Stimulated activated CD8-positive, alpha-beta memory T cell treated with anti-CD3 and anti-CD28 coated beads, Interleukin-15, amount 100 ng/mL, for 24 hours (primary cell): ENCODE data around the gene DMRTA2.

Experiments
- DNase-seq: peaks from one replicate; pipeline ENCODE4 v3.0.0-alpha.2; 2020; ENCODE audit warnings: low read depth

Gene DMRTA2

DNA sequence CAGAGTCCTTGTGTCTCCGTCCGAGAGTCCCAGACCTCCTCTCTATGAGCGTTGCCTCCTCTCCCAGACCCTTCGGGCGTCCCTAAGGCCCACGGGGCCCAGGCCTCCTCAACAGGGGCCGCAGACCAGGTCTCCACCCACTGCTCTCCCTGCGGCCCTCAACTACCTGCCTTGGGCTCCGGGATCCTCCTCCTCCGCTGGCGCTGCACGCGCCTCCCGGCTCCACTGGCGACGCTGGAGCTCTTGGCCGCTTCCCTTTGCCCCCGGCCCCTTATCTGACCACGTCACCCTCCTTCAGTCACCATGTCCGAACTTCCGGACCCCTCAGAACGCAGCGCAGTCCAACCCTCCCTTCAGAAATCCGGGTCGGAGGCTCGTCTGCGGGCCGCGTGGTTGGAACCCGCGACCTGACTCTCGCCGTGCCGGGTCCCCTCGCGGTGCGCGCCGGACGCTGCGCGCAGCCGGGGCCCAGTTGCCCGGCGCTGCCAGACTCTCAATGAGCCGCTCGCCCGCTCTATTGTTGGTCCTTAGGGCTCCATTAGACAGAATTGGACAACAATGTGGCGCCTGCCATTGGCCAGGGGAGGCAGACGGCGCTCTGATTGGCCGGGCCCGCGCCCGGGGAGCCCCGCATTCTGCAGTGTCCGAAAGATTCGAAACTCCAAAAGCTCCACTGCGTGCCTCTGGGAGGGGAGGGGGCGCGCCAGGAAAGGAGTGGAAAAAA, at the start of gene DMRTA2:
TSS of gene DMRTA2 (minus strand) at position 498 of the 724 bp plus-strand sequence. CDS start 1,907 bp downstream, outside the sequence.
- no peak for DNase-seq

DNA sequence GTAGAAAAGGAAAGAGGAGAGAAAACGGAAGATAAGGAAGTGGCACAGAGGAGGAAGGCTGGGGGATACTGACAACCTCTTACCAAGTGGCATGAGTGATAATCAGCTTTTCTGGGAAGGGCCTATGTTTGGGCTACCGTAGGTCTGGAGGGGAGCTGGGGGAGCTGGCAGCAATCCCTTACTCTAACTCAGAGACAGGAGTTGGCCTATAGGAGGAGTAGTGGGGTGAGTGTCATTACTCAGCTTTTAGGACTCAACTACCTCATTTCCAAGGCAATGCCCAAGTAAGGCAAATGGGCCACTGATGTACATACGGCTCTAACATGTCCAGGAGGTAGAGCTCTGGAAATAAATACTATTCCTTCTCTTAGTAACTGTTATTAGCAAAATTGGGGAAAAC, 48.7 kb upstream of the DMRTA2 start:
- no peak for DNase-seq

DNA sequence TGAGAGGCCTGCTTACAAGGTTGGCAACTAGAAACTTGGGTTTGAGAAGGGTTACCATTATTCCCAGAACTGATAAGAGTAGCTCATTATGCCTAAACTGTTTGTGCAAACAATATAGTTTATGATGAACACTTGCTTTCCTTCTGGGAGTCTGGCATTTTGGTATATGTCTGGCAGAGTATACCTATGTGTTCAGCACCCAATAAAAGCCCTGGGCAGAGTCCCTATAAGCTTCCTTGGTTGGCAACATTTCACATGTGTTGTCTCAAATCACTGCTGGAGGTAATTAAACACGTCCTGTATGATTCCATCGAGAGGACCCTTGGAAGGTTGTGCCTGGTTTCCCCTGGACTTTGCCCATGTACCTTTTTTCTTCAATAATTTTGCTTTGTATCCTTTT, 39.7 kb upstream of the DMRTA2 start:
- DNase-seq: no peak

DNA sequence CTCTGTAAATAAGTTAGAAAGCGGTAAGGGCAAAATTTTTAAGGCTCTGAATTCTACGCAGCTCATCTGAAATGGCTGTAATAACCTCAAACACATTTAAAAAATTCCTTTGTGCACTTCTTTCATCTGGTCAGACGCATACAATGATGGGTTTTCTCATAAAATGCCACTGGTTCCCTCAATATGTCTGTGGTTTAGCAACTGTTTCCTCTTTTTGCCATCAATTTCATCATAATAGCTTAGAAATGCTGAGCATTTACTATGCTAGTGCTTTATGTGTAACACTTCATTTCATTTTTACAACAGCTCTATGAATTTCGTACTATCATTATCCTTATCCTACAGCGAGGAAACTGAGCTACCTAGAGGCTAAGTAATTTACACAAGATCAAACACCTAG, 35.3 kb upstream of the DMRTA2 start:
- DNase-seq: no peak

DNA sequence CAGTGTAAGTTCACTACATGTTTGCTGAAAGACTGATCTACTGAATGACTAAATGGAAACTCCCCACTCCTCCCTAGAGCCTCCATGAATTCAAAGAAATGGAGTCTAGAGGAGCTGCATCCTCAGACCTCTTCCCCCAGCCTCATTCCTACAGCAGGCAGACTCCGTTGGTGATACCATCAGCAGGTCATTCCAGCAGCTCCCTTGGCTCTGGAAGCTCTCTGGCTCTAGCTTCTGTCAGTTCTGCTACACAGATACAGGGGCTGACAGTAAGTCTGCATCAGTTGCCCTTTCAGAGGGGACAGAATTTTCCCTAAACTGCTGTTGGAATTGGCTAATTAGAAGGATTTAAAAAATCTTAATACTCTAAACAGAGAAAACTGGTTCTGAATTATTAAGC, 31.7 kb upstream of the DMRTA2 start:
- no peak for DNase-seq

DNA sequence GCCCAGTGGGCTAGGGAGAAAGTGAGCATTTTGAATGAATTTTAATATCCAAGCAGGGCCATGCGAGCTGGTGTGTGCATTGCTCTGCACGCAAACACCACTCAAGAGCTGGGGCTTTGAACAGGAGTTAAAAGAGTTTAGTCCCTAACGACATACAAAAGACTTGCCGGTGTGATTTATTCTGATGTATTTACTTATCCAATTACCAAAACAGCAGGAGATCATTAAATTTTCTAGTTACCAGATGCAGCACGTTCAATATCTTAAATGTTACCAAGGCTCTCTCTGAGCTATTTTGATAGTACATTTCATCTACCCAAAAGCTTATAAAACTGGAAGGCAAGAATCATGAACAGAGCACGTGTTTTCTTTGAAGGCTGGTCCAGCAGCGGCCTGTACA, 30.0 kb upstream of the DMRTA2 start:
- no peak for DNase-seq

DNA sequence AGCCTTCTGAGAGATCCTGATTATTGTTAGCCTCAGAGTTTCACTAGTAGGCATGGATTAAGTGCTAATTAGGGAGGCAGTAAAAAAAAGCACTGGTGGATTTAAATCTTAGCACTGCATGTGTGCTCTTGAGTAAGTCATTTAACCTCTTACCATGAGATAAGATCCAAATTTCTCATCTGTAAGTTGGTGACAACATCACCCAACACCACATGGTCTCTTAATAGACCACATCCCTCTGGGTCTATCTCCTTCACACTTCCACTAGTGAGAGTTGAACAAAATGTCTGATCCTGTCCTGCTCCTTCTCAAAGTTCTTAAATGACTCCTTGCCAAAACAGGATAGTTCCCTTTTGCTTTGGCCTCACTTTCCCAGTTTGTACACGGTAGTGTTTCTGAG, 29.5 kb upstream of the DMRTA2 start:
- DNase-seq: no peak

DNA sequence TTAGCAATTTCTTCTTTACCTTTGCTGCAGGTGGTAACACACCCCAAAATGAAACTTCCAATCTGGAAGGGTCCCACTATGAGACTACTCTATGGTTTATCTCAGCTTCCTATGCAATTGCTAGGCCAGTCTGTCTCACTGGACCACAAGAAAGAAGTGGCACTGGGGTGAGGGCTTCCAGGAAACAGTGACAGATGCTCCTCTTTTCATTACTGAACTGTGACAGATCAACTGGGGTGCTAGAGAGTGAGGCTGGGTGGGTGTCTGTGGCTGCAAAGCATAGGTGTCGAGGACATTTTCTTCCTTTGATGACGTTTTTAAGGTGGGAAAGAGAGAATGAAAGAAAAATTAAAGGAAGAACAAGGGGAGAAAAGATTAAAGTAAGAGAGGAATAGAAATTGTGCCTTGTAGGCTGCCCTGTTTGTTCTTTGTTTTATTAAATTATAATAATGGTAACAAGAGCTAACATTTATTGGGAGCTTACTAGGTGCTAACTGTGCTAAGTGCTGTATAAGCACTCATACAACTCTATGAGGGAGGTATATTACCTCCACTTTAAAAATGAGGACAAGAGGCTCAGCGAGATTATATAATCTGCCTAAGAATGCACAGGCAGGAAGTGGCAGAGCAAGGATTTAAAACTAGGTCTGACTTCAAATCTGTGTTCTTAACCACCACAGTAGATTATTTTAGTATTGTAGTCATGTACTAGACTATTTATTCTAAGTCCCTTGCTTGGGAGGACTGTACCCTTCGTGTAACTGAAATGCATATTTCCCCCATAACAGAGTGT, 27.8 kb upstream of the DMRTA2 start:
- no peak for DNase-seq

DNA sequence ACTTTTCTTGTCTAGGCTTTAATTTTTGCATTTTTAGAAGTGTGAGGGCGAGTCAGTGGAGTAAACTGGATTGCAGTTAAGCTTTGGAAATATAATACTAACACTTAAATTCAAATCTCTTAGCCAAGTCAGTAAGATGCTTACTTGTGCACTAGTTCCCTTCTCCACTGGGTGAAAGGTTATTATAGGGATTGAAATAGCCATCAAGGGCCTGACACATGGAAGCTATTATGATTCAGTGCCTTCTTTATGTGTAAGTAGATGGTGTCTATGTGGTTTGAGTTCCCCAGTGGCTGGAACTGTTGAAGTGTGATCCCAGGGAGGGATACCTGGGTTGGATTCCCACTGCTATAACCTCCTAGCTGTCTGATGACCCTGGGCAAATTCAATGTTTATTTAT, 24.7 kb upstream of the DMRTA2 start:
- no peak for DNase-seq

DNA sequence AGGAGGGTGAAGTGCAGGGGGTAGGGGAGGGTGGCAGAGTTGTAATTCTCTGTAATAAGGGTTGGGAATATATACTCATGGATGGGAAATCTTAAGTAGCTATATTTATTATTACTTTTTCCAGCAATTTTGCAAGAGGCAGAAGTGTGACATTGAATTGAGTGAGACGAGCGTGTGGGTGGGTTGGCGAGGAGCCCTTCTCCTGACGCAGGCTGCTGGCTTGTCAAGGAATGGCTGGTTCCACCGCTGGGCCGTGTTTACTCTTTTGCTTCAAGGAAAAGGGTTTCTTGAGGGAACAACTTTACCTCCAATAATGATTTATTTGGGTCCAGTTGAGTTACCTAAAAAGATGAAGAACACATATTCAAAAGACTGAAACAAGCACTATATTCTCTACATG, 17.9 kb upstream of the DMRTA2 start:
- no peak for DNase-seq

DNA sequence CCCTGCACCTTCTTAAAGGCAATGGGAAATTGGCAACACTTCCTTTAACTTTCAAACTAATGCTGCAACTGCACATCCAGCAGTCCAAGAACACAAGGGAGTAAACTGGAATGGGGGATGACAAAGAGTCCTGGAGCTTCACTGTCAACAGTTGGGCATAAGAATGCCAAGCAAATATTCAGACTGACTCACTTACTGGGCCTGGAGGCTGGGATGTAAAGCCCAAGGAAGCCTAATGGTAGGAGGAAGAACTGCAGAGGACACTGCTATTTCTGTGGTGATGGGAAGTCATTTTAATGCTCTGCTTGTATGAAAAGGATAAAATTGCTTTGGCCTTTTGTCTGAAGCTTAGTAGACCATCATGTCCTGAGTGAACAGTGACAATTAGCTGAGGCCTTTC, 15.7 kb upstream of the DMRTA2 start:
- no peak for DNase-seq

DNA sequence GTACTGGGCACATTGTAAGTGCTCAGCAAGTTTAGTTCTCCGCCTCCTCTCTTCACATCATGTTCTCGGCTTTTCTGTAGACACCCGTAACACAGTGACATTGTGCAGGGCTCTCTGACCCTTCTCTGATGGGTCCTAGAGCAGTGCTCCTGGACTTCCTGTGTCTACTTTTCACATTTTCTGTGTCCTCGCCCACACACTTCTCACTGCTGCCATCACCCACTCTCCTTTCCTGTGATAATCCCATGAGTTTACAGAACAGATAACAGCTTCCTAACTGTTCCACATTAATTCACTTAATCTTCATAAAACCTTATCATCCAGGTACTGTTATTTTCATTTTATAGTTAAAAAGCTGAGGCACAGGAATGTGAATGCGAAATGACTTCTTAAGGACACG, 13.2 kb upstream of the DMRTA2 start:
- no peak for DNase-seq

DNA sequence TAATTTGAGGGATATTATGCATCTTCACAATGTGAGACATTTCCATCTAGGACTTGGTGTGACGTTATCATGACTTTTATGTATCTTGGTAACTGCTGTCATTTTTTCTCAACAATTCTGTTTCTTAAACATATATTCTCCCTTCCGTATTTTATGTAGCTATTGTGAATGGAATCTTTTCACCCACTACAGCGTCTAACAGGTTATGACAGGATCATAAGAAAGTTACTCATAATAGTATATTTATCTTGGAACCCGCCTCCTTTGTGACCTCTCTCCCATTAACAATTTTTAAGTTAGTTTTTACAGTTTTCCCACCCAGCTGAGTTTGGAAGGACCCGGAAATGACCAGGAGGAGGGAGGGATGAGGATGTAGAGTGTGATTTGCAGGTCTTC, 6.8 kb upstream of the DMRTA2 start:
- no peak for DNase-seq

DNA sequence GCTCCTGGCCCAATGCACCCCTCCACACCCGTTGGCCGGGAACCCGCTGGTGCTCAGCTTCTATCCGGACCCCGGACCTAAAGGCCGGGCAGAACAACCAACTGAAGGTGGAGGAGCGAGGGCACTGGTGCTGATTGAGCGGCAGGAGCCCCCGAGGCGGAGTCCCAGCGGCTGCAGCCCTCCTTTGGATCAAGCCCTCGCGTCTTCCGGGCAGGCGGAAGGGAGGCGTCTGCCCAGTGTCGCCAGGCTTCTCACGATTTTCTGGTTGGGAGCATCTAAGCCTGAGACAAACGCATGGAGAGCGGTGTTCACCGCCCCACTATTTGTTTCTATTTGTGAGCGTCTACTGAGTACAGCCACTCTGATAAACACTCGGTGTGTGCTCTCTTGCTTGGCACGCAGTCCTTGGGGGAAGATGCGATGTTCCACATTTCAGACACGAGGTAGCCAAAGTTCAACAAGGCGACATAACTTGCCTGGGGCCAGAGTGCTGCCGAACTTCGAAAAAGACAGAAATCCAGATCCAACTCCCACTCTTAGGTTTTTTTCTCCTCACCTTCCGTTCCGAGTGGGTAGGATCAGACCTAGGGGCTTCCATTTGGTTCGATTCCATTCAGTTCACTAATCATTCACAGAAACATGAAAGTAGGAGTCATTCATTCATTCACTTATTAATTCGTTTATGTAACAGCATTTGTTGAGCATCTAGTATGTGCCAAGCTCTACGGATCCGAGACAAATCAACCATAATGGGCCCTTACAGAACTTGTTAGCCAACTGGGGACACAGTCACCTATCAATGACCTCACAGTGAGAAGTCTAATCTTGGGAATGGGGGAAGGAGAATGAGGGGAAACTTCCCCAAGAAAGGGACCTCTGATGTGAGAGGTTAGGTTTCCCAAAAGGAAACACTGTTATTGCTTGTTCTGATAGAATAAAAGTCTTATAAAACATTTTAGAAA, 4.9 kb upstream of the DMRTA2 start:
- DNase-seq: no peak

DNA sequence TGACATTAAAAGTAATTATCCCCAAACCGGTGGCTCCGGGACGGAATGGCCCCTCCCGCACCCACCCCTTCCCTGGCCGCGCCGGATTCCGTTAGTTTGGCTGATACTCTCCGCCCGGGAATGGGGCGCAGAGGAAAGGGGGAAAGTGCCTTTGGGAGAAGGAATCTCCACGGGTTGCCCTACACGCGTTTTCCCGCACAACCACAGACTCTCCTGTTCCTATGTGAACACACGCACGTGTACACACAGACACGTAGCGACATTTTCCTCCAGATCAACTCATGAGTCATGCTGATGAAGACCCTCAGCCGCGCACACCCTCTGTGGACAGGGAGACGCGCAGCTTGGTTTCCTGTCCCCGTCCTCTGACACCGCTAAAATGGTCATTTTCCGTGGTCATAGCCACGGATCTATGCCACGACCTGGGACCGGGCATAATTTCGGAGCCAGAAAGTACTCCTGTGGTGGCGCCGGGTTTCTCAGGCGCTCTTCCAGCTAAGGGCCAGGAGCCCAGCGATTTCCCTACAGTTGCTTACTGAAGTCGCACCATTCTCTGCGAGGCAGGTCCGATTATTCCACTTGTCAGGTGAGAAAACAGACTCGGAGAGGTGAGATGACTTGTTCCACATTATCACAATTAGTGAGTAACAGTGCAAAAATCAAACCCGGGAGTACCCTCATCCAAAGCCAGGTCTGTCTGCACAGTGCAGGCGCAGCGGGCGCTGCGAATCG, 4.0 kb upstream of the DMRTA2 start:
- DNase-seq: no peak

DNA sequence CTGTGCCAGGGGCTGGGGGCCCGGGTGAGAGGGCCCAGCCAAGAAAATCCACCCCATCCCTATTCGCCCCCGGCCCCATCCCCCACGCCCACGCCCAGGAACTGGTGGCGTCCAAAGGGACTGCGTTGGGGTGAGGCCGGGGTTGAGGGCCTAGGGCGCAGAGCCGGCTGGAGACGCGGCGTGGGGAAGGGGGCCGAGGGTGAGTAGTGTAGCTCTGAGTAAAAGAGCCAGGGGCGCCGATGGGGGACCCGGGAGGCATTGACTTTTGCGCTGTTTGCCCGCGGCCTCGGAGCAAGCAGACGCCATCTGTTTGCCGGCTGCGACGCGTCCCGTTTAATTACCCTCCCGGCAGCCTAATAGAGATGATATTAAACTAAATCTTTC, 3.5 kb upstream of the DMRTA2 start:
- DNase-seq: no peak

DNA sequence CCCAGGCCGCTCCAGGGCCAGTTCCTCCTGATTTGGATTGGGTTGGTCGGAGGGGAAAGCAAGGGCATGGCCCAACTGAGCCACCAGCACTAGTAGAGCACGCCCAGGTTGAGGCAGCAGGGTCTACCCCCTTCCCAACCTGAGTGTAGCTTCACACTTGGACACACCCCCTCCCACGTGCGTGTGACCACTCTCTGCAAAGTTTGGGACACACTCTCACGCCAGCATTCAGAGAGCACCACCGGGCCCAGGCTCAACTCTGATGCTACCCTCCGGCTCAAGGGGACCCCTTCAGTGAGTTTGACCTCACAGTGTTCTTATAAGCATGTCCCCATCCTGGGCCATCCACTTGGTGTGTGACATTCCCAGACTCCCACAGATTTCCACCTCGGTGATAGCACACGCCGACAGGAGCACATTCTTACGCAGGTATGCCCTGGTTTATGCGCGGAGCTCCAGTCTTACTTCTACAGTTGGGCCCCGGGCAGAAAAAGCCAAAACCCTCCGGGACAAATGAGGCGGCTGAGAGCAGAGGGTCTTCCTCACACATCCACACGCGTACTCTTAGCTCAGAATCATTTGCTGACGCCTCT, 3.0 kb upstream of the DMRTA2 start:
- DNase-seq: no peak

DNA sequence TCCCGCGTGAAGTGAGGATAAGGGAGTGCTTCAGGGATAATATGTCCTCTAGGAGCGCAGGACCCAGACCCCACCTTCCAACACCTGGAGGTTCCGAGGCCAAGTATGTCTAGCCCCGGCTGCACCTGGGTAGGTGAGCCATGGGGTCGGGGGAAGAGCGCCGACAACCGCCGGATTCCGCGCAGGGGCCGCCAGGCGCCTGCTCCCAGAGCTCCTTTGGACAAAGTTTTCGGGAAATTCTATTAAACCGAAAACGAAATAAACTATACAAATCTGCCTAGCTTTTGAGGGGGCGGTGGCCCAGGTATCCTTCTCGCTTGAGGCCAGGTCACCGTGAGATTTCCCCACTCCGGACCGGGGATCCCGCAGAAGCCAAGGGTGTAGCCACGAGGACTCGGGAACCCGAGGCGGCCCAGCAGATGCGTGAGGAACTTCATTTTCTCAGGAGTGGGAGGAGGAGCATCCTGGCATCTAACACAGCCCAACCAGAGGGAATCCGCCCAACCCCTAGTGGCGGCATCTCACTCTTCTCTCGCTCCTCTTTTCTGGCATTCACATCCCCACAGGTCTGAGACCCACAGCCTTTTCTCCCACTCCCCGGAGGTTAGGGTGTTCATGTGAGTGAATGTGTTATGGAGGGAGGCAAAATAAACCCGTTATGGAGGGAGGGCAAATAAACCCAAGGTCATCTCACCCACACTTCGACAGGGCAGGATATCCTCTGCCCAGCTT, 2.3 kb upstream of the DMRTA2 start:
- DNase-seq: no peak

DNA sequence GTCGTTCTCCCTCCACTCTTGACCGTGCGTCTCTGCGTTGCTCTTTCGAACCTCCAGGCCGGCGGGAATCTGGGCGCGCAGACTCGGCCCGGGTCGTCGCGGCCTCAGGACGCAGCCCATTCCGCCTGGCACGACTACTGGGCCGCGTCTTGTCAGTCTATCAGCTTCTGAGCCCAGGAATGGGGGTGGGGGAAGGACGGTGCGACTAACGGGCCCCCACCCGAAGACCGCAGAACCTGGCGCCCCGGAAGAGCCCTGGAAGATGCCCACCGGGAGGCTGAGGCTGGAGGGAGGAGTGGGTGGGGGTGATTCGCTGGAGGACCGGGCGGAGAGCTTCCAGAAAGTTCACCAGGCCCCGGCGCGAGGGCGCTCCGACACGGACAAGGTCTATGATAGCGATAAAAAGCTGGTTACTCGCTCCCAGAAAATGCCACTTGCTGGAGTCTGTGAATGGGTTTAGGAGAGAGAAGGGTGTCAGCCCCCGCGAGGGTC, 1.7 kb upstream of the DMRTA2 start:
- DNase-seq: no peak

DNA sequence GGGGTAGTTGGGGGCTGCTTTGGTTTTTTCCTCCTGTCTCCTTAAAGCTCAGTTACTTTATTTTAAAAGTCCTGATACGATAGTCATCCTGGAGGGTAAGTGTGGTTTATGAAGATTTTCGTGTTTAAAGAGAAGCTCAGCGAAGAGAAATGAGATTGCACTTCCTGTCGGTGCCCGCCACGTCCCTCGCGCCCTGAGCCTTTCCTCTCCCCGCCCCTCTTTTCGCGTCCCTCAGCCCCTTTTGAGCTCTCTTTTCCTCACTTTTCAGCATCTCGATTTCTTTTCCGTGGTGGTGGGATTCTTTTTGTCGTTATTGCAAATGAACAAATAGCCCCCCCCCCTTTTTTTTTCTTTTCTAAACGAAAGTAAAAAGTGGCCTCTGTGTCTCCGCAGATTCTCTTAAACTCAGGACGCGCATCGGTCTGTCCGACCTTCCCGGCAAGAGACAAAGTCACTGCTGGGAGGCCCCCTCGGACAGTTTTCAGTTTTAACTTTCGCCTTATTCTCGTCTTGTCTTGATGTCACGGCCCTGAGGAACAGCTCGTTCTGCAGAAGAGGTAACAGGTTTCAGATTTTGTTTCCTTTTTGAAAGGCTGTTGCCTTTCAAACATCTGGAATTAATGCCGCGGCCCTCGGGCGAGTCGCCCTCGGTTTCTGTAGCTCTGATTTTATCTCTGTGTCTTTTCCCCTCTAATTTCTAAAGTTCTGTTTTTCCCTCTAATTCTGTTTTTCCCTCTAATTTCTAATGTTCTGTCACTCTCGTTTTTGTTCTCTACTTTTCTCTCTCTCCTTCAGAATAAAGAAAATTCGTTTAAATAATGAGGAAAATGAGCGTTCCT, 1.0 kb upstream of the DMRTA2 start:
- no peak for DNase-seq
